Smooth muscle cell (in vitro differentiated cells): ENCODE measurements around the gene FNDC7. TPM values are rescaled to one million over a fixed set of nuclear protein-coding genes. Genes with fewer than 3 reads are reported as not detected.

Experiments used
- DNase-seq: peaks from one replicate; lab custom pipeline; 2025; ENCODE audit not compliant: unreplicated experiment; lab: John Stamatoyannopoulos, UW
- H2AFZ ChIP-seq: fragments of 200-600 bp; sonication (generic); 2 replicates; pipeline ENCODE4 v1.6.0; 2016; ENCODE audit warnings: antibody characterized with exemption, low read depth, mild to moderate bottlenecking
- H3F3A ChIP-seq: fragments of 200-600 bp; sonication (generic); 2 replicates; pipeline ENCODE4 v1.6.0; 2017; ENCODE audit warnings: antibody characterized with exemption, low read depth
- H3K27ac ChIP-seq: fragments of 200-600 bp; sonication (generic); 2 replicates; pipeline ENCODE4 v1.5.1; 2016; ENCODE audit warnings: low read depth, mild to moderate bottlenecking
- H3K27me3 ChIP-seq: fragments of 200-600 bp; sonication (generic); 2 replicates; pipeline ENCODE4 v1.6.1; 2016; ENCODE audit warnings: low read depth, mild to moderate bottlenecking
- H3K36me3 ChIP-seq: fragments of 200-600 bp; sonication (generic); 2 replicates; pipeline ENCODE4 v1.5.1; 2016; ENCODE audit warnings: low read depth
- H3K4me1 ChIP-seq: fragments of 200-600 bp; sonication (generic); 2 replicates; pipeline ENCODE4 v1.5.1; 2016; ENCODE audit warnings: low read depth
- H3K4me2 ChIP-seq: fragments of 200-600 bp; sonication (generic); 2 replicates; pipeline ENCODE4 v1.6.0; 2016; ENCODE audit warnings: mild to moderate bottlenecking
- H3K4me3 ChIP-seq: fragments of 200-600 bp; sonication (generic); 2 replicates; pipeline ENCODE4 v1.5.1; 2016; ENCODE audit warnings: mild to moderate bottlenecking
- H3K79me2 ChIP-seq: fragments of 200-600 bp; sonication (generic); 2 replicates; pipeline ENCODE4 v1.6.0; 2016; ENCODE audit warnings: low read depth, mild to moderate bottlenecking
- H3K9ac ChIP-seq: fragments of 200-600 bp; sonication (generic); 2 replicates; pipeline ENCODE4 v1.6.0; 2016; ENCODE audit warnings: low read depth
- H3K9me3 ChIP-seq: fragments of 200-600 bp; sonication (generic); replicated peaks from 2 replicates; pipeline ENCODE4 v1.5.1; 2016; ENCODE audit warnings: low read depth
- H4K20me1 ChIP-seq: fragments of 200-600 bp; sonication (generic); 2 replicates; pipeline ENCODE4 v1.6.0; 2016; ENCODE audit warnings: low read depth
- WGBS: methylation state at CpG from one replicate; pipeline ENCODE4 v1.1.7; 2016; ENCODE audit warnings: low lambda C conversion rate; 5-methylcytosine and 5-hydroxymethylcytosine counted together
- polyA plus RNA-seq: library from polyadenylated mRNA; unstranded; fragments of >200 nt; fragmentation: Nextera tagmentation; extraction: Ambion mirVana; gene quantifications from 2 replicates; pipeline ENCODE4 v1.2.1, GENCODE V29; 2016
- total RNA-seq: library from RNA; depleted of rRNA; stranded (reverse); fragments of >200 nt; gene quantifications from 2 replicates; pipeline ENCODE4 v1.2.3, GENCODE V29; 2014
- TF ChIP-seq, protein P1 (sequence below): fragments of 200-600 bp; sonication (generic); IDR thresholded peaks from 2 replicates; pipeline ENCODE4 v1.5.1; 2017; ENCODE audit warnings: borderline replicate concordance, mild to moderate bottlenecking, antibody characterized with exemption; ENCODE audit not compliant: insufficient read depth, poor library complexity, severe bottlenecking

The FNDC7 gene
- total and polyA plus RNA-seq, 2 experiments from 2014 or later: 0.18 TPM; not detected in 1

DNA sequence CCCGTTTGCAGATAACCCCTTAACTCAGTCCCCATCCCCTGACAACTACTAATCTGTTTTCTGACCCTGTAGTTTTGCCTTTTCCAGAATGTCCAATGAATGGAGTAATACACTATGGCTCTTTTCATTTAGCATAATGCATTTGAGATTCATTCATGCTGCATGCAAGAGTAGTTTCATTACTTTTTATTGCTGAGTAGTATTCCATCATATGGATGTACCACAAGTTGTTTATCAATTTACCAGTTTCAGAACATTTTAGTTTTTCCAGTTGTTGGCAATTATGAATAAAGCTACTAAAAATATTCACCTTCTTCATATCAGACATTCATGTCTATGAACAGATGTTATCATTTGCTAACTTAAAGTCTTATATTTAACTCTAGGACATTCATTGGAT, 79.1 kb downstream of the FNDC7 start:
- no peaks in the 10 kb centered on the region for H3K9me3 ChIP-seq
- no peaks in the 10 kb centered on the region for H3F3A ChIP-seq
- no peak overlapping the region for H3K27ac ChIP-seq
- H3K9ac ChIP-seq: no peak overlapping the region
- no peaks in the 10 kb centered on the region for H3K79me2 ChIP-seq
- no peaks in the 10 kb centered on the region for H4K20me1 ChIP-seq
- no peaks in the 10 kb centered on the region for H3K4me1 ChIP-seq
- WGBS: 92% methylated on average over 1 of the region's 1 CpG
- H3K4me2 ChIP-seq: no peak overlapping the region
- TF ChIP-seq, protein P1, sequence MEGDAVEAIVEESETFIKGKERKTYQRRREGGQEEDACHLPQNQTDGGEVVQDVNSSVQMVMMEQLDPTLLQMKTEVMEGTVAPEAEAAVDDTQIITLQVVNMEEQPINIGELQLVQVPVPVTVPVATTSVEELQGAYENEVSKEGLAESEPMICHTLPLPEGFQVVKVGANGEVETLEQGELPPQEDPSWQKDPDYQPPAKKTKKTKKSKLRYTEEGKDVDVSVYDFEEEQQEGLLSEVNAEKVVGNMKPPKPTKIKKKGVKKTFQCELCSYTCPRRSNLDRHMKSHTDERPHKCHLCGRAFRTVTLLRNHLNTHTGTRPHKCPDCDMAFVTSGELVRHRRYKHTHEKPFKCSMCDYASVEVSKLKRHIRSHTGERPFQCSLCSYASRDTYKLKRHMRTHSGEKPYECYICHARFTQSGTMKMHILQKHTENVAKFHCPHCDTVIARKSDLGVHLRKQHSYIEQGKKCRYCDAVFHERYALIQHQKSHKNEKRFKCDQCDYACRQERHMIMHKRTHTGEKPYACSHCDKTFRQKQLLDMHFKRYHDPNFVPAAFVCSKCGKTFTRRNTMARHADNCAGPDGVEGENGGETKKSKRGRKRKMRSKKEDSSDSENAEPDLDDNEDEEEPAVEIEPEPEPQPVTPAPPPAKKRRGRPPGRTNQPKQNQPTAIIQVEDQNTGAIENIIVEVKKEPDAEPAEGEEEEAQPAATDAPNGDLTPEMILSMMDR: no peak
- peaks cover 20% of the 10 kb centered on the region for H3K36me3 ChIP-seq
- no peaks in the 10 kb centered on the region for H3K27me3 ChIP-seq
- no peak overlapping the region for H3K4me3 ChIP-seq
- no peak overlapping the region for H2AFZ ChIP-seq
- DNase-seq: no peak

Other genes starting within 250 kb of the FNDC7 start
- gene EEIG2, start 152.8 kb upstream of the FNDC7 start, total RNA-seq: 8.0 and 13.7 TPM in 2 replicates
- gene EEIG2, start 152.8 kb upstream of the FNDC7 start, polyA plus RNA-seq: 2.8 and 3.7 TPM in 2 replicates
- 1.6 and 2.2 TPM in 2 replicates for gene HENMT1, start 51.8 kb upstream of the FNDC7 start, total RNA-seq
- 3.5 and 3.9 TPM in 2 replicates for gene HENMT1, start 51.8 kb upstream of the FNDC7 start, polyA plus RNA-seq
- 28.0 and 38.3 TPM in 2 replicates for gene PRPF38B, start 20.6 kb upstream of the FNDC7 start, total RNA-seq
- 20.6 and 34.6 TPM in 2 replicates for gene PRPF38B, start 20.6 kb upstream of the FNDC7 start, polyA plus RNA-seq
- 69.8 and 70.7 TPM in 2 replicates for gene STXBP3, start 33.8 kb downstream of the FNDC7 start, total RNA-seq
- 25.8 and 27.9 TPM in 2 replicates for gene STXBP3, start 33.8 kb downstream of the FNDC7 start, polyA plus RNA-seq
- not detected in 2 replicates for gene AKNAD1, start 144.2 kb downstream of the FNDC7 start, total RNA-seq
- 0.40 and 0.59 TPM in 2 replicates for gene AKNAD1, start 144.2 kb downstream of the FNDC7 start, polyA plus RNA-seq
- gene GPSM2, start 164.1 kb downstream of the FNDC7 start, total RNA-seq: 11.1 and 13.7 TPM in 2 replicates
- gene GPSM2, start 164.1 kb downstream of the FNDC7 start, polyA plus RNA-seq: 6.9 and 9.1 TPM in 2 replicates